Effector memory CD4-positive, alpha-beta T cell (primary cell): ENCODE results near the gene ILKAP.

Source experiments
- DNase-seq, 3 donors: peaks; one replicate each; pipeline ENCODE4 v3.0.0-alpha.2; 2020
- H3K27ac ChIP-seq: 2 replicates; pipeline ENCODE4 v1.7.0; 2013; ENCODE audit warnings: mild to moderate bottlenecking, low read length, moderate library complexity; ENCODE audit not compliant: insufficient read depth, poor library complexity, severe bottlenecking
- H3K27me3 ChIP-seq: replicated peaks from 2 replicates; pipeline ENCODE4 v1.7.0; 2013; ENCODE audit warnings: mild to moderate bottlenecking, low read length; ENCODE audit not compliant: insufficient read depth, control insufficient read depth, poor library complexity, severe bottlenecking
- H3K36me3 ChIP-seq: 2 replicates; pipeline ENCODE4 v1.7.0; 2013; ENCODE audit warnings: mild to moderate bottlenecking, low read length, moderate library complexity; ENCODE audit not compliant: control insufficient read depth, insufficient read depth
- H3K4me1 ChIP-seq: 2 replicates; pipeline ENCODE4 v1.7.0; 2013; ENCODE audit warnings: low read length, mild to moderate bottlenecking; ENCODE audit not compliant: control insufficient read depth, insufficient read depth, poor library complexity, severe bottlenecking
- H3K4me3 ChIP-seq: 2 replicates; pipeline ENCODE4 v1.7.0; 2013; ENCODE audit warnings: low read length, low read depth, mild to moderate bottlenecking; ENCODE audit not compliant: insufficient read depth, poor library complexity, severe bottlenecking
- H3K9me3 ChIP-seq: 2 replicates; pipeline ENCODE4 v1.7.0; 2013; ENCODE audit warnings: mild to moderate bottlenecking, low read length, moderate library complexity; ENCODE audit not compliant: control insufficient read depth

Gene ILKAP

DNA sequence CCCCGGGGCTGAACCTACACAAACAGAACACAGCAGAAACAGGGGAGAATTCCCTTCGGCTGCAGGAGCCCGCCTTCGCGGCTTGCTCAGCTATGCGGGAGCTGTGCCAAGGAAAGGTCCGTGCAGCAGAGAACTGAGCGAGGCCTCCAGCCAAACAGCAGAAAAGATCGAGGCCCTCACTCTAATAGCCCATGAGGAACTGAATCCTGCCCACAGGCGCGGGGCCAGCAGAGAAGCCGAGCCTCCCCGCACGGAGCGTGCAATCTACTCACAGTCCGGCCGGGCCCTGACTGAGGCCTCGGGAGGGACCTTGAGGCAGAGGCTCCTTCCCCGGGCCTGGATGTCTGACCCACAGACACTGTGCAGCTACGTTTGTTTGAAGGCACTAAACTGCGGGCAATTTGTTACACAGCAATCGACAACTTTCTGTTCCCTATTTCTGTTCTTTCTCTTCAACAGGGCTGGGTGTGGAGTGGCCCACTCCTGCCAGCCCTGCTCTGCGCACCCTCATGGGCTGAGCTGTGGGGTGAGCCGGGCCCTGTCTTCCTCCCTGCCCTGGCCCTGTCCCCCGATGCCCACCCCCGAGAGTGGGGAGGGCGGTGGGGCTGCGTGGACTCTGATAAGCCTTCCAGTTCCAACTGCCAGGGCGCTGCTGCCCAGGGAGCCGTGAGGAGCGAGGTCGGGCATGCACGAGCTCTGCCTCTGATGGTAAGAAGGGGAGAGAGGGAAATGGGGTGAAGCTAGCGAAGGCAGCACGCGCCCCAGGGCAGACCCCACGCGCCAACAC lies 22.6 kb upstream of the ILKAP start:
- H3K27ac ChIP-seq = no peak overlapping the region
- DNase-seq = no peak
- H3K36me3 ChIP-seq = no peaks in the 10 kb centered on the region
- H3K9me3 ChIP-seq = no peaks in the 10 kb centered on the region
- H3K4me1 ChIP-seq = peaks cover 3% of the 10 kb centered on the region
- H3K4me3 ChIP-seq = no peak overlapping the region
- no peaks in the 10 kb centered on the region for H3K27me3 ChIP-seq

- Histone ChIP-seq H3K27me3 (no peaks in the 10 kb centered on the region), H3K4me1 (no peaks in the 10 kb centered on the region), H3K9me3 (no peaks in the 10 kb centered on the region), H3K27ac (no peak overlapping the region), H3K4me3 (no peak overlapping the region), H3K36me3 (no peaks in the 10 kb centered on the region)
- DNase-seq = no peak
Observed at GRCh38 chr2:238225121-238225520, 21.6 kb upstream of the ILKAP start.

DNA sequence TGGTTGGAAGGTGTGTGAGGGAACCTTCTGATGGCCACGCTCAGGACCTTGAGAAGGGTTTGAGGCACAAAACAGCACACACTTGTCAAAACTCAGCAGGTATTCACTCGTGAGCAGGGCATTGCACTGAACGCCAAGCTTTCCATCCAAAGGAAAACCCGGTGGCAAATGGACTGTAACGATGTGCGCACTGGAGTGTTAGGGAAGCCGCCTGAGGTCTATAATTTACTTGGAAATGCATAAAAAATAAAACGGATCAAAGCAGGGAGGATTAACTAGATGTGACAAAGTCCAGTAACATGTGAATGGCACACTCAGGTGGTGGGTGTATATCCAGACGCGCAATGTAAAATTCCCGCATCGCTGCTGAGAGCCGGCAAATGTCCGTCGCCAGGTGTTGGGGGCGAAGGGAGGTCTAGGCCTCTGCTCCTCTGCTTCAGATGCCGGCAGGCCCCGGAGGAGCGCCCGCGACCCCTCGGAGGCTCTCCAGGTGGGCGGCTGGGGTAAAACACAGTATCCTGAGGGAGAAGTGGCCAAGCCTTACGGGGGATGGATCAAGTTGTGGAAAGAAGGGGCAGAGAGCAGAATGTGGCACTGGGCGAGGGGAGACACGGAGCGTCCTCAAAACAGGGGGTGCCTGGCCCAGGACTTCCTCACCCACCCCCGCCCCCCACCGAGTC lies 21.0 kb upstream of the ILKAP start:
- no peaks in the 10 kb centered on the region for H3K27me3 ChIP-seq
- H3K27ac ChIP-seq = no peak overlapping the region
- no peaks in the 10 kb centered on the region for H3K4me1 ChIP-seq
- H3K9me3 ChIP-seq = no peaks in the 10 kb centered on the region
- H3K4me3 ChIP-seq = no peak overlapping the region
- DNase-seq = no peak
- H3K36me3 ChIP-seq = no peaks in the 10 kb centered on the region

DNA sequence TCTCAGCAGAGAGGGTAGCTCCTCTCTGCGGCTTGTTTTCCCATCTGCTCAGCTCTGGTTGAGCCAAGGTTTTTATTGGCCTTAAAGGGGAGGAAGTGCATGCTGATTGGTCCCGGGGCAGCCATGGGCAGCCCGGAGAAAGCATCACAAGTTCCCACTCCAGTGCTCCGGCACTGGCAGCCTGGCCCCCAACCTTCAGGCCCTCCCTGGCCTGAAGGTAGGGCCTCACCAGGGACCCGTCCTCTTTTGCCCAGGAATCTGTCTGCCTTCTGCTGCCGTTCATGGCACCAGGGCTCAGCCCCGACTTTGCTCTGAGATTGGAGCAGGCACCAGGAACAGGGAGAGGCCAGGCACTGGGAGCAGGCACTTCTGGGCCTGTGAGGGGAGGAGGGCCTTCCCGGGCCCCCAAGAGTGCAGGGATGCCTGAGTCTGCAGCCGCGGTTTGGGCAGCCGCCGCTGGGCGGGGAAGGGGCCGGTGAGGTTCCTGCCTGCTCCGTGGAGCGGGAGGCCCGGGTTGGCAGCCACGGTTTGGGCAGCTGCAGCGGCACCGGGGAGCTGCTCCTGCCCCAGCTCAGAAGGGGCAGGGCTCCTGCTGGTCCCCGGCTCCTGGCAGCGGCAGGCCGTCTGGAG lies 17.5 kb upstream of the ILKAP start:
- Histone ChIP-seq H3K9me3 (no peaks in the 10 kb centered on the region), H3K4me3 (no peak overlapping the region), H3K36me3 (no peaks in the 10 kb centered on the region), H3K4me1 (no peaks in the 10 kb centered on the region), H3K27me3 (no peaks in the 10 kb centered on the region), H3K27ac (no peak overlapping the region)
- no peak for DNase-seq

DNA sequence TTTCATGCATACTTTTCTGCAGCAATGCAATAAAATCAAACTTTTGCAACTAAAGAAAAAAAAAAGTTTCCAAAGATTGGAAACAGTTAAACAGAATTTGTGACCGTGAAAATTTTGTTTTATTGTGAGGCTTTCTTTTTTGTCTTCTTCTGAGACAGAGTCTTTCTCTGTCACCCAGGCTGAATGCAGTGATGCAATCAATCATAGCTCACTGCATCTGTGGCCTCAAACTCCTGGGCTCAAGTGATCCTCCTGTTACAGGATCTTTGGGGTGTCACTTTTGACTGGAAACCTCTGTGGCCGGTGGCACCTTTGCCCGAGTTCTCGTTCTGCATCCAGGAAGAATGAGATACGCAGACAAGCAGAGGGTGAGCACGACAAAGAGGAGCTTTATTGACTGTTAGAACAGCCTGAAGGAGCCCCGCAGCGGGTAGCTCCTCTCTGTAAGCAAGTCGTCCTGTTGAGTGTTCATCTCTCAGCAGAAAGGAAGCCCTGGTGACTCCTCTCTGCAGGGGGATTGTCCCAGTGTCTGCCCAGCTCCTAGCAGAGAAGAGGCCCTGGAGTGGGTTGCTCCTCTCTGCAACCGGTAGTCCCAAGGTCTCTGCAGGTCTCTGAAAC lies 16.9 kb upstream of the ILKAP start:
- Histone ChIP-seq H3K27me3 (no peaks in the 10 kb centered on the region), H3K36me3 (no peaks in the 10 kb centered on the region), H3K4me1 (no peaks in the 10 kb centered on the region), H3K9me3 (no peaks in the 10 kb centered on the region), H3K4me3 (no peak overlapping the region), H3K27ac (no peak overlapping the region)
- DNase-seq = no peak

GRCh38 chr2:238216651-238217184 lies 13.2 kb upstream of the ILKAP start:
- no peak for DNase-seq
- Histone ChIP-seq H3K27ac (no peak overlapping the region), H3K36me3 (no peaks in the 10 kb centered on the region), H3K4me1 (no peaks in the 10 kb centered on the region), H3K9me3 (no peaks in the 10 kb centered on the region), H3K4me3 (no peak overlapping the region), H3K27me3 (no peaks in the 10 kb centered on the region)

GRCh38 chr2:238207006-238207405 lies 3.5 kb upstream of the ILKAP start:
- Histone ChIP-seq H3K4me3 (no peak overlapping the region), H3K4me1 (peaks cover 11% of the 10 kb centered on the region), H3K9me3 (no peaks in the 10 kb centered on the region), H3K27ac (no peak overlapping the region), H3K27me3 (no peaks in the 10 kb centered on the region), H3K36me3 (no peaks in the 10 kb centered on the region)
- no peak for DNase-seq

DNA sequence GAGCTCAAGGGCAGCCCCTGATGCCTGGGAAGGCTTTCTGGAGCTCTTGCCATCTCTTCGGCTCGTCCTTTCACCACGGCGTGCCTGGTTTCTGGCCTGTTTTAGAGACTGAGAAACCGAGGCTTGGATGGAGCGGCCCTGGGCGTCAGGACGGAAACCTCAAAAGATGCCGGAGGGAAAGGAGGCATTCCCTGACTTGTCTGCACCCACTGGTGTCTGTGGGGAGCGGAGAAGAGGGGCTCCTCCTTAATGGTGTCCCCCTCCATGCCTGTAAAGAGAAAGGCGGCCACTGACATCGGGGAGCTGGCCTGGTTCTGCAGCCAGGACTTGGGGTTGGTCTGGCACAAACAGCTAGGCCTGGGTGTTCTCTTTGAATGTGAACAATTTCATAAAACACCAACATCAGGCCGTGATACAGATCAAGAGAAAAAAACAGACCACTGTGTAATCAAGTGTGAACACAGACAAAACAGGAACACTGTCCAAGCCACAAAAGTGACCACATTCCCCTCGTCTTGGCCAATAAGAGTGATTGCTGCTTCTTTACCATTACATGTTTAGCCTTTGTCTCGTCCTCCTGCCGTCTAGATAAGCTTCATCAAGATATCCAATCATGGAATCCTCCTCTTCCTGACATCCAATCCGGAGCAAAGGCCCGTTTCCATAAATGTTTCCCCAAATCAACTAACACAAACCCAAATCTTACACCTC lies 633 bp upstream of the ILKAP start:
- peaks cover 21% of the 10 kb centered on the region for H3K4me1 ChIP-seq
- H3K27me3 ChIP-seq = no peaks in the 10 kb centered on the region
- DNase-seq = no peak
- H3K36me3 ChIP-seq = no peaks in the 10 kb centered on the region
- H3K9me3 ChIP-seq = no peaks in the 10 kb centered on the region
- peak overlapping the region; percentile 87 for H3K27ac ChIP-seq
- H3K4me3 ChIP-seq = peak overlapping the region; percentile 41

GRCh38 chr2:238202326-238203093 lies 985 bp downstream of the ILKAP start:
- Histone ChIP-seq H3K4me1 (peaks cover 22% of the 10 kb centered on the region), H3K36me3 (no peaks in the 10 kb centered on the region), H3K27me3 (no peaks in the 10 kb centered on the region), H3K27ac (peak overlapping the region; percentile 88), H3K4me3 (peak overlapping the region; percentile 51), H3K9me3 (no peaks in the 10 kb centered on the region)
- DNase-seq = peak in 1 of 3 donors; percentile 10
